KMS-11 (cell line): ENCODE data around the gene PRCC.

ENCODE experiments used
- H2AFZ ChIP-seq: fragments of 200-600 bp; sonication (generic); 2 replicates; pipeline ENCODE4 v1.6.1; 2016; ENCODE audit warnings: antibody characterized with exemption, mixed run types, low read depth
- H3K27ac ChIP-seq: fragments of 200-600 bp; sonication (generic); 2 replicates; pipeline ENCODE4 v1.6.1; 2016; ENCODE audit warnings: mild to moderate bottlenecking, mixed run types
- H3K27me3 ChIP-seq: fragments of 200-600 bp; sonication (generic); 2 replicates; pipeline ENCODE4 v1.6.1; 2017; ENCODE audit warnings: mild to moderate bottlenecking, low read depth, mixed run types, moderate library complexity; ENCODE audit not compliant: insufficient read depth
- H3K36me3 ChIP-seq: fragments of 200-600 bp; sonication (generic); 2 replicates; pipeline ENCODE4 v1.6.1; 2017; ENCODE audit warnings: mild to moderate bottlenecking, mixed run types; ENCODE audit not compliant: insufficient read depth
- H3K4me1 ChIP-seq: fragments of 200-600 bp; sonication (generic); 2 replicates; pipeline ENCODE4 v1.6.1; 2016; ENCODE audit warnings: mild to moderate bottlenecking, low read depth, mixed run types; ENCODE audit not compliant: poor library complexity, severe bottlenecking
- H3K4me2 ChIP-seq: fragments of 200-600 bp; sonication (generic); 2 replicates; pipeline ENCODE4 v1.7.0; 2016; ENCODE audit warnings: mild to moderate bottlenecking, mixed run types
- H3K4me3 ChIP-seq: fragments of 200-600 bp; sonication (generic); IDR thresholded peaks from 2 replicates; pipeline ENCODE4 v1.6.1; 2017; ENCODE audit warnings: low read depth, low read length, mixed read lengths; ENCODE audit not compliant: insufficient read depth
- H3K79me2 ChIP-seq: fragments of 200-600 bp; sonication (generic); 2 replicates; pipeline ENCODE4 v1.6.1; 2016; ENCODE audit warnings: low read depth, mixed run types; ENCODE audit not compliant: insufficient read depth
- H3K9ac ChIP-seq: fragments of 200-600 bp; sonication (generic); 2 replicates; pipeline ENCODE4 v1.6.1; 2016; ENCODE audit warnings: mild to moderate bottlenecking, mixed run types
- H4K20me1 ChIP-seq: fragments of 200-600 bp; sonication (generic); 2 replicates; pipeline ENCODE4 v1.6.1; 2016; ENCODE audit warnings: mild to moderate bottlenecking, mixed run types; ENCODE audit not compliant: insufficient read depth
- CTCF ChIP-seq: fragments of 200-600 bp; sonication (generic); conservative IDR thresholded peaks from 2 replicates; pipeline ENCODE4 v1.6.1; 2017; ENCODE audit warnings: low read depth, mild to moderate bottlenecking, antibody characterized with exemption, low read length, moderate library complexity, mixed read lengths

PRCC gene

GRCh38 chr1:156776942-156777341, 9.6 kb downstream of the PRCC start:
- Histone ChIP-seq H3K4me1 (peaks cover 29% of the 10 kb centered on the region), H3K79me2 (peaks cover 93% of the 10 kb centered on the region), H3K36me3 (no peaks in the 10 kb centered on the region; the same call in 1 of the 2 replicates), H3K9ac (no peak overlapping the region), H3K4me3 (no peak overlapping the region), H3K27ac (no peak overlapping the region), H3K27me3 (no peaks in the 10 kb centered on the region), H4K20me1 (peaks cover 28% of the 10 kb centered on the region), H3K4me2 (no peak overlapping the region), H2AFZ (no peak overlapping the region)
- no peak for TF ChIP-seq CTCF

- no peak overlapping the region for H3K4me3 ChIP-seq
- H3K4me1 ChIP-seq: peaks cover 22% of the 10 kb centered on the region
- peaks cover 6% of the 10 kb centered on the region; the same call in 1 of the 2 replicates for H3K36me3 ChIP-seq
- no peak overlapping the region for H3K27ac ChIP-seq
- no peaks in the 10 kb centered on the region for H3K27me3 ChIP-seq
- H3K79me2 ChIP-seq: peaks cover 93% of the 10 kb centered on the region
- no peak overlapping the region for H2AFZ ChIP-seq
- no peak overlapping the region for H3K9ac ChIP-seq
- TF ChIP-seq CTCF: no peak
- H3K4me2 ChIP-seq: no peak overlapping the region
- peaks cover 28% of the 10 kb centered on the region for H4K20me1 ChIP-seq
Measured at GRCh38 chr1:156777573-156777972, 10.2 kb downstream of the PRCC start.

- Histone ChIP-seq H3K4me3 (no peak overlapping the region), H3K27ac (no peak overlapping the region), H3K27me3 (no peaks in the 10 kb centered on the region), H3K9ac (no peak overlapping the region), H3K4me2 (no peak overlapping the region), H4K20me1 (peaks cover 28% of the 10 kb centered on the region; the same call in 1 of the 2 replicates), H3K36me3 (peaks cover 13% of the 10 kb centered on the region; the same call in 1 of the 2 replicates), H2AFZ (no peak overlapping the region), H3K4me1 (peaks cover 19% of the 10 kb centered on the region), H3K79me2 (peaks cover 70% of the 10 kb centered on the region)
- TF ChIP-seq CTCF: no peak
Measured at GRCh38 chr1:156781585-156782186, 14.4 kb downstream of the PRCC start.

- Histone ChIP-seq H3K9ac (no peak overlapping the region), H3K27me3 (no peaks in the 10 kb centered on the region), H3K79me2 (peaks cover 52% of the 10 kb centered on the region), H4K20me1 (0 out of 2 replicates have a peak, but pooled peaks cover 19% of the 10 kb centered on the region), H3K27ac (no peak overlapping the region), H3K4me3 (no peak overlapping the region), H3K36me3 (peaks cover 20% of the 10 kb centered on the region; the same call in 1 of the 2 replicates), H2AFZ (no peak overlapping the region), H3K4me1 (peaks cover 9% of the 10 kb centered on the region), H3K4me2 (no peak overlapping the region)
- TF ChIP-seq CTCF: no peak
Measured at GRCh38 chr1:156785458-156785857, 18.1 kb downstream of the PRCC start.
